DND-41 (cell line): ENCODE measurements around the gene RASGRF1.

Source experiments
- ATAC-seq: fragments of 200-7000 bp; cut with Tn5 transposase; 3 replicates; pipeline ENCODE4 v1.9.1; 2021; ENCODE audit warnings: low read depth; ENCODE audit not compliant: insufficient read depth
- DNase-seq: peaks from one replicate; pipeline ENCODE4 v3.0.0-alpha.2; 2020
- H2AFZ ChIP-seq: 2 replicates; pipeline ENCODE4 v1.6.0; 2012; ENCODE audit warnings: low read depth, low read length
- H3K27ac ChIP-seq: 2 replicates; pipeline ENCODE4 v1.5.1; 2012; ENCODE audit warnings: low read length, inconsistent platforms
- H3K27me3 ChIP-seq: fragments of 200-600 bp; sonication (generic); 2 replicates; pipeline ENCODE4 v1.6.0; 2012; ENCODE audit warnings: low read length, mild to moderate bottlenecking, inconsistent platforms; ENCODE audit not compliant: insufficient read depth, poor library complexity
- H3K36me3 ChIP-seq: 2 replicates; pipeline ENCODE4 v1.5.1; 2012; ENCODE audit warnings: low read length, inconsistent platforms; ENCODE audit not compliant: insufficient read depth
- H3K4me1 ChIP-seq: 2 replicates; pipeline ENCODE4 v1.5.1; 2012; ENCODE audit warnings: mild to moderate bottlenecking, low read length; ENCODE audit not compliant: insufficient read depth
- H3K4me2 ChIP-seq: 2 replicates; pipeline ENCODE4 v1.6.0; 2012; ENCODE audit warnings: mild to moderate bottlenecking, moderate library complexity, low read length, inconsistent platforms; ENCODE audit not compliant: insufficient read depth
- H3K4me3 ChIP-seq, 2 experiments: fragments of 200-600 bp in 1 of 2; shearing (Covaris generic) in 1 of 2; 2 replicates each; pipeline ENCODE4 v1.5.1; 2012 to 2016; ENCODE audit warnings: inconsistent platforms in 2 of 2, low read length in 2 of 2, mild to moderate bottlenecking in 2 of 2, low read depth in 1 of 2, moderate library complexity in 1 of 2
- H3K79me2 ChIP-seq: 2 replicates; pipeline ENCODE4 v1.6.0; 2012; ENCODE audit warnings: low read length, inconsistent platforms; ENCODE audit not compliant: insufficient read depth
- H3K9ac ChIP-seq: 2 replicates; pipeline ENCODE4 v1.6.0; 2012; ENCODE audit warnings: low read depth, mild to moderate bottlenecking, inconsistent platforms, low read length, moderate library complexity
- H3K9me3 ChIP-seq: 2 replicates; pipeline ENCODE4 v1.5.1; 2012; ENCODE audit warnings: low read length, moderate library complexity, mild to moderate bottlenecking, inconsistent platforms; ENCODE audit not compliant: insufficient read depth, severe bottlenecking
- H4K20me1 ChIP-seq: 2 replicates; pipeline ENCODE4 v1.6.0; 2012; ENCODE audit warnings: low read length; ENCODE audit not compliant: insufficient read depth
- EZH2 ChIP-seq: IDR thresholded peaks from 3 replicates; pipeline ENCODE4 v1.6.1; 2012; ENCODE audit warnings: borderline replicate concordance, low read depth, mild to moderate bottlenecking, moderate library complexity, low read length, inconsistent platforms; ENCODE audit not compliant: severe bottlenecking
- TF ChIP-seq, protein P1 (sequence below): IDR thresholded peaks from 2 replicates; pipeline ENCODE4 v1.5.1; 2012; ENCODE audit warnings: borderline replicate concordance, low read length, moderate library complexity, mild to moderate bottlenecking; ENCODE audit not compliant: poor library complexity, severe bottlenecking; ENCODE audit errors: extremely low read depth

Gene RASGRF1

DNA sequence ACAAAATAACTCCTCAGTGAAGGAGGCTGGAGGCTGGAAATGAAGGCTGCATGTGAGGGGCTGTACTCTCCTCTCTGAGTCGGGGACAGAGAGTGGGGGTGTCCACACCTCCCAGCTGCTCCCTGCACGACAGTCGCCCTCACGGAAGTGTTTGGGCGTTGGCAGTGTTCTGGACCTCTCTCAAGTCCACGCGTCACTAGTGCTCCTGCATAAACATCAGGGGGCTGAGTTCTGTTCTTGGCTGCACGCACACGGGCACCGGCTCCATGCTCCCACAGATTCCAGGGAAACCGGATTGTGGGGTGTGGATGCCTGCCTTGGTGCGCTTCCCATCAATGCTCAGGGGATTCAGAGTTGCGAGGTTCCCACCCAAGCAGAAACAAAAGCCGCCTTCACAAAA, 7.4 kb downstream of the RASGRF1 start:
- Histone ChIP-seq H3K27me3 (peaks cover 17% of the 10 kb centered on the region), H3K79me2 (no peaks in the 10 kb centered on the region), H3K4me3 (no peak overlapping the region), H3K27ac (no peak overlapping the region), H3K9ac (no peak overlapping the region), H4K20me1 (no peaks in the 10 kb centered on the region), H3K9me3 (no peaks in the 10 kb centered on the region), H3K36me3 (no peaks in the 10 kb centered on the region), H2AFZ (no peak overlapping the region), H3K4me2 (no peak overlapping the region), H3K4me1 (no peaks in the 10 kb centered on the region)
- DNase-seq, result no peak
- no peak for ATAC-seq
- no peak for TF ChIP-seq EZH2
- TF ChIP-seq, protein P1, sequence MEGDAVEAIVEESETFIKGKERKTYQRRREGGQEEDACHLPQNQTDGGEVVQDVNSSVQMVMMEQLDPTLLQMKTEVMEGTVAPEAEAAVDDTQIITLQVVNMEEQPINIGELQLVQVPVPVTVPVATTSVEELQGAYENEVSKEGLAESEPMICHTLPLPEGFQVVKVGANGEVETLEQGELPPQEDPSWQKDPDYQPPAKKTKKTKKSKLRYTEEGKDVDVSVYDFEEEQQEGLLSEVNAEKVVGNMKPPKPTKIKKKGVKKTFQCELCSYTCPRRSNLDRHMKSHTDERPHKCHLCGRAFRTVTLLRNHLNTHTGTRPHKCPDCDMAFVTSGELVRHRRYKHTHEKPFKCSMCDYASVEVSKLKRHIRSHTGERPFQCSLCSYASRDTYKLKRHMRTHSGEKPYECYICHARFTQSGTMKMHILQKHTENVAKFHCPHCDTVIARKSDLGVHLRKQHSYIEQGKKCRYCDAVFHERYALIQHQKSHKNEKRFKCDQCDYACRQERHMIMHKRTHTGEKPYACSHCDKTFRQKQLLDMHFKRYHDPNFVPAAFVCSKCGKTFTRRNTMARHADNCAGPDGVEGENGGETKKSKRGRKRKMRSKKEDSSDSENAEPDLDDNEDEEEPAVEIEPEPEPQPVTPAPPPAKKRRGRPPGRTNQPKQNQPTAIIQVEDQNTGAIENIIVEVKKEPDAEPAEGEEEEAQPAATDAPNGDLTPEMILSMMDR, result no peak

DNA sequence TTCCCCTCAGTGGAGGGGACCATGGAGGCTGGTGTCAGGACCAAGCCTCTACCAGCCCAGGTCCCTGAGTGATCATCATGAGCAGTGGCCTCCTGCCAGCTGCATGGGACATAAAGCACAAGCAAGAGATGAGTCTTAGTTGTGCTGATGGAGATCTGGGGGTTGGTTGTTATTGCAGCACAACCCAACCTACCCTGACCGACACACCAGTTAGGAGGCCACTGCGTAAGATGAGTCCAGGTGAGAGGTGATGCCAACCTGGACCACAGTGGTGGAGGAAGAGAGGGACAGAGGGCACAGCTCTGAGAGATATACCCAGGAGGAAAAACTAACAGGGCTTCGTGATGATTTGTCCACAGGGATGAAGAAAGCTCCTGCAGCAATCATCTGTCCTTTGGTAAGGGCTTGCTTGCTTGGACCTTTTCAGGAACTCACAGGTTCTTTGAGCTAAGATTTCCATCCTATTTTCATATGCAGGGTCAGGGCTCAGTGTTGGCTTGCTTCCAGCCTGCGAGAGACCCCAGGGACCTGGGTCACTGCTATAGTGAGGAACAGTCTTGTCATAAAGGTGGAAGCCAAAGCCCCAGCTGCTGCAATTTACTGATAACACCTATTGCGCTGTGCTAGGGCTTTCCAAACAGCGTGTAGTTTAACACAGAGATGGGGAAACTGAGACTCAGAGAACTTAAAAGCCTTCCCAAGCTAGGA, 8.1 kb downstream of the RASGRF1 start:
- no peak for ATAC-seq
- Histone ChIP-seq H3K79me2 (no peaks in the 10 kb centered on the region), H3K9me3 (no peaks in the 10 kb centered on the region), H3K4me1 (no peaks in the 10 kb centered on the region), H2AFZ (no peak overlapping the region), H3K27me3 (peaks cover 17% of the 10 kb centered on the region), H4K20me1 (no peaks in the 10 kb centered on the region), H3K36me3 (no peaks in the 10 kb centered on the region), H3K4me2 (no peak overlapping the region), H3K4me3 (no peak overlapping the region), H3K9ac (no peak overlapping the region), H3K27ac (no peak overlapping the region)
- DNase-seq, result no peak
- TF ChIP-seq, protein P1, result no peak
- no peak for TF ChIP-seq EZH2

DNA sequence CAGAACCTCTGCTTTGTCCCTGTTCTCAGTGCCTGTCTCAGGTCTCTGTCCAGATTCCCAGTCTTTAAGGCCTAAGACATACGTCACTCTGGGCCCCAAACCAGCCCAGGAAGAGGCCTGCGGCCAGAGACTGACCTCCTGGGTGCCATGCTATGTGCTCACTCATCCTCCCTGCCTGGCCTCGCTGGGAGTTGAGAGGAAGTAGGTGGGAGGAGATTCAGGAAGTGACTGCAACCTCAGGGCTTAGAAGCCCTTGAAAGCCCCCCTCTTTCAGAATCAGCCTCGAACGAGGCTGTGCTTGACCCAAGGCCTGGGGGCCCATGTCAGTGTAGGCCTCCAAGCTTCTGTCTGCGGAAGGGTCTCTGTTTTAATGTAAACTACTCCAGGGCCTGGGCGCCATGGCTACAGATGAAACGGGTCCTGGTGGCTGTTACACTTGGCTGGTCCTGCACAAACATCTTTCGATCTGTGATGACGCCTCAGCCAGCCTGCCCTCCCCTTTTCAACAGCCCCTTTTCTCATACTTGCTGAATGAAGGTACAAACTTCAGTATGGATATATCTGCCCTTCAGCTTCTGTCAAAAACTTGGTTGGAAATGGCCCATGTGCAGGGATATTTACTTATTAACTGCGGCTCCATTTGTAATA, 11.7 kb downstream of the RASGRF1 start:
- TF ChIP-seq, protein P1, result no peak
- TF ChIP-seq EZH2, result no peak
- no peaks in the 10 kb centered on the region for H3K36me3 ChIP-seq
- H3K9ac ChIP-seq, result no peak overlapping the region
- H3K9me3 ChIP-seq, result no peaks in the 10 kb centered on the region
- H3K27ac ChIP-seq, result no peak overlapping the region
- DNase-seq (no peak), ATAC-seq (no peak)
- no peaks in the 10 kb centered on the region for H4K20me1 ChIP-seq
- H3K27me3 ChIP-seq, result no peaks in the 10 kb centered on the region
- H2AFZ ChIP-seq, result peak overlapping the region; percentile 45; the same call in 1 of the 2 replicates
- H3K79me2 ChIP-seq, result no peaks in the 10 kb centered on the region
- H3K4me1 ChIP-seq, result no peaks in the 10 kb centered on the region
- no peak overlapping the region for H3K4me2 ChIP-seq
- H3K4me3 ChIP-seq, result no peak overlapping the region
